CD14-positive monocyte (primary cell): Measurements from ENCODE around the gene LYZL1. TPM values are rescaled to one million over a fixed set of nuclear protein-coding genes. Genes with fewer than 3 reads are reported as not detected.

Experiments
- DNase-seq, 3 donors: peaks; one replicate each; pipeline ENCODE4 v3.0.0-alpha.2; 2011 to 2022
- H2AFZ ChIP-seq: 2 replicates; pipeline ENCODE4 v1.6.0; 2012; ENCODE audit warnings: mild to moderate bottlenecking, low read depth, low read length, inconsistent platforms; ENCODE audit not compliant: insufficient read depth, poor library complexity, severe bottlenecking
- H3K27ac ChIP-seq, 2 donors: 1 replicate in 1 of 2; 2 replicates in 1 of 2; pipeline ENCODE4 v1.5.1; 2012 to 2013; ENCODE audit warnings: low read length in 2 of 2, control low read depth in 1 of 2, inconsistent platforms in 1 of 2, low read depth in 1 of 2, mild to moderate bottlenecking in 1 of 2
- H3K27me3 ChIP-seq, 2 donors: one replicate each; pipeline versions ENCODE4 v1.6.0 to v1.6.1; 2011 to 2013; ENCODE audit warnings: low read length in 2 of 2; ENCODE audit not compliant: control insufficient read depth in 2 of 2, insufficient read depth in 2 of 2
- H3K36me3 ChIP-seq, 2 donors: replicated peaks in 1 of 2; 1 replicate in 1 of 2; 2 replicates in 1 of 2; pipeline versions ENCODE4 v1.5.1 to v1.6.1; 2012 to 2013; ENCODE audit warnings: low read length in 2 of 2, control low read depth in 1 of 2, inconsistent platforms in 1 of 2, mild to moderate bottlenecking in 1 of 2; ENCODE audit not compliant: insufficient read depth in 2 of 2, control insufficient read depth in 1 of 2
- H3K4me1 ChIP-seq, 2 donors: 1 replicate in 1 of 2; 2 replicates in 1 of 2; pipeline versions ENCODE4 v1.5.1 to v1.6.1; 2012 to 2013; ENCODE audit warnings: low read length in 2 of 2, control low read depth in 1 of 2, inconsistent platforms in 1 of 2, mild to moderate bottlenecking in 1 of 2, moderate library complexity in 1 of 2; ENCODE audit not compliant: insufficient read depth in 2 of 2, control insufficient read depth in 1 of 2
- H3K4me2 ChIP-seq: replicated peaks from 2 replicates; pipeline ENCODE3; 2012; ENCODE audit warnings: low read length, moderate library complexity, mild to moderate bottlenecking; ENCODE audit not compliant: poor library complexity, severe bottlenecking; ENCODE audit errors: extremely low read depth
- H3K4me3 ChIP-seq, 3 experiments: fragments of 200-600 bp in 1 of 3; sonication (generic) in 1 of 3; replicated peaks in 1 of 3; 1 replicate in 2 of 3; 2 replicates in 1 of 3; pipeline ENCODE4 v1.5.1; 2011 to 2013; ENCODE audit warnings: low read length in 3 of 3, mild to moderate bottlenecking in 3 of 3, control low read depth in 2 of 3, low read depth in 2 of 3, inconsistent platforms in 1 of 3, moderate library complexity in 1 of 3
- H3K79me2 ChIP-seq: 2 replicates; pipeline ENCODE4 v1.6.0; 2012; ENCODE audit warnings: mild to moderate bottlenecking, control low read depth, inconsistent platforms, low read length, moderate library complexity; ENCODE audit not compliant: insufficient read depth
- H3K9ac ChIP-seq: 2 replicates; pipeline ENCODE4 v1.6.0; 2017; ENCODE audit warnings: low read length, mild to moderate bottlenecking; ENCODE audit not compliant: insufficient read depth, poor library complexity, severe bottlenecking
- H3K9me3 ChIP-seq, 2 donors: replicated peaks in 1 of 2; 1 replicate in 1 of 2; 2 replicates in 1 of 2; pipeline versions ENCODE4 v1.5.1 to v1.6.1; 2012 to 2013; ENCODE audit warnings: low read length in 2 of 2, control low read depth in 1 of 2; ENCODE audit not compliant: control insufficient read depth in 1 of 2, insufficient read depth in 1 of 2
- H4K20me1 ChIP-seq: 2 replicates; pipeline ENCODE4 v1.6.0; 2012; ENCODE audit warnings: mild to moderate bottlenecking, low read length, control low read depth, moderate library complexity; ENCODE audit not compliant: insufficient read depth
- H3K27ac Mint-ChIP-seq, 7 donors: one replicate each; pipeline ENCODE4 v1.8.0; 2020; ENCODE audit warnings: mild to moderate bottlenecking in 7 of 7, mixed read lengths in 7 of 7, moderate library complexity in 6 of 7, inconsistent platforms in 2 of 7
- H3K27me3 Mint-ChIP-seq, 3 donors: one replicate each; pipeline ENCODE4 v1.8.0; 2021 to 2022; ENCODE audit warnings: low read depth in 3 of 3, mild to moderate bottlenecking in 3 of 3, mixed read lengths in 3 of 3, moderate library complexity in 3 of 3, inconsistent platforms in 1 of 3
- H3K36me3 Mint-ChIP-seq, 2 donors: one replicate each; pipeline ENCODE4 v1.8.0; 2020; ENCODE audit warnings: mixed read lengths in 2 of 2, inconsistent platforms in 1 of 2, mild to moderate bottlenecking in 1 of 2
- H3K4me1 Mint-ChIP-seq: one replicate; pipeline ENCODE4 v1.8.0; 2020; ENCODE audit warnings: mild to moderate bottlenecking, mixed read lengths
- H3K4me3 Mint-ChIP-seq, 2 donors: one replicate each; pipeline ENCODE4 v1.8.0; 2020; ENCODE audit warnings: mild to moderate bottlenecking in 2 of 2, mixed read lengths in 2 of 2, moderate library complexity in 1 of 2
- H3K9me3 Mint-ChIP-seq, 7 donors: one replicate each; pipeline ENCODE4 v1.8.0; 2020 to 2022; ENCODE audit warnings: mixed read lengths in 7 of 7, mild to moderate bottlenecking in 6 of 7, moderate library complexity in 6 of 7, inconsistent platforms in 2 of 7
- whole genome bisulfite sequencing: methylation state at CpG from one replicate; pipeline ENCODE4 v1.1.5; 2013; ENCODE audit warnings: missing lambda C conversion rate; ENCODE audit not compliant: insufficient coverage; 5-methylcytosine and 5-hydroxymethylcytosine counted together
- intact Hi-C, 2 donors: fragments of 100-400 bp; cut with micrococcal nuclease; formaldehyde crosslinking; loops; one replicate each; pipeline versions ENCODE4 v1.15.0 to v1.15.1; 2023
- polyA plus RNA-seq, 3 donors: library from polyadenylated mRNA; depleted of rRNA in 1 of 3; unstranded in 2 of 3; stranded (reverse) in 1 of 3; fragments of 300-500 nt in 2 of 3; fragments of >200 nt in 1 of 3; fragmentation: Illumina TruSeq in 2 of 3; gene quantifications; 1 replicate in 2 of 3; 2 replicates in 1 of 3; pipeline ENCODE4 v1.2.3, GENCODE V29; 2012 to 2021
- TF ChIP-seq, protein P1 (sequence below): fragments of 200-600 bp; IDR thresholded peaks from one replicate; pipeline ENCODE4 v1.8.0; 2022; ENCODE audit warnings: antibody characterized with exemption, mild to moderate bottlenecking

Gene LYZL1
- polyA plus RNA-seq, 3 donors, result not detected

DNA sequence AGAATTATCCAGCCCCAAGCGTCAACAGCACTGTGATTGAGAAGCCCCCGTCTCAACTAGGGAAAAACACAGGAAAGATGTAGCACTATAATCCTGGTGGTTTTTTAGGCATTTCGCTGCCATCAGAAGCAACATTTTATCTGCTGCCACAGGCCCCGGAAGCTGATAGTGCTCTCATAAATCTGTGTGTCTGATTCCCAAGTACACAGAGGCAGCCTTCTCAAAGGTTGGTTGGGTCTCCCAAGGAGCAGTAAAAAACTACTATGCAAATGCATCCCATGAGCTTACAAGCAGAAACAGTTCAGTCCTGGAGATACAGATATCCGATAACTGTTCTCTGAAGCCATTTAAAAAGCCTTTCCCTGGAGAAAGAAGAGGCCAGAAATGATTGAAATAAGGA is 45.8 kb upstream of the LYZL1 start:
- Histone ChIP-seq H3K79me2 (no peaks in the 10 kb centered on the region), H3K27me3 (no peaks in the 10 kb centered on the region), H4K20me1 (no peaks in the 10 kb centered on the region), H2AFZ (no peak overlapping the region), H3K27ac (no peak overlapping the region), H3K4me2 (no peak overlapping the region), H3K4me1 (no peaks in the 10 kb centered on the region), H3K36me3 (no peaks in the 10 kb centered on the region), H3K4me3 (no peak overlapping the region), H3K9ac (no peak overlapping the region), H3K9me3 (no peaks in the 10 kb centered on the region)
- no peak for DNase-seq
- H3K27ac Mint-ChIP-seq, result no peak overlapping the region
- peaks cover 16% of the 10 kb centered on the region for H3K4me1 Mint-ChIP-seq
- TF ChIP-seq, protein P1, sequence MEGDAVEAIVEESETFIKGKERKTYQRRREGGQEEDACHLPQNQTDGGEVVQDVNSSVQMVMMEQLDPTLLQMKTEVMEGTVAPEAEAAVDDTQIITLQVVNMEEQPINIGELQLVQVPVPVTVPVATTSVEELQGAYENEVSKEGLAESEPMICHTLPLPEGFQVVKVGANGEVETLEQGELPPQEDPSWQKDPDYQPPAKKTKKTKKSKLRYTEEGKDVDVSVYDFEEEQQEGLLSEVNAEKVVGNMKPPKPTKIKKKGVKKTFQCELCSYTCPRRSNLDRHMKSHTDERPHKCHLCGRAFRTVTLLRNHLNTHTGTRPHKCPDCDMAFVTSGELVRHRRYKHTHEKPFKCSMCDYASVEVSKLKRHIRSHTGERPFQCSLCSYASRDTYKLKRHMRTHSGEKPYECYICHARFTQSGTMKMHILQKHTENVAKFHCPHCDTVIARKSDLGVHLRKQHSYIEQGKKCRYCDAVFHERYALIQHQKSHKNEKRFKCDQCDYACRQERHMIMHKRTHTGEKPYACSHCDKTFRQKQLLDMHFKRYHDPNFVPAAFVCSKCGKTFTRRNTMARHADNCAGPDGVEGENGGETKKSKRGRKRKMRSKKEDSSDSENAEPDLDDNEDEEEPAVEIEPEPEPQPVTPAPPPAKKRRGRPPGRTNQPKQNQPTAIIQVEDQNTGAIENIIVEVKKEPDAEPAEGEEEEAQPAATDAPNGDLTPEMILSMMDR, result no peak
- peaks cover 3 to 6% (median 4%) of the 10 kb centered on the region in 3 donors for H3K27me3 Mint-ChIP-seq
- intact Hi-C loops, result no loop called here
- H3K4me3 Mint-ChIP-seq, result no peak overlapping the region
- H3K36me3 Mint-ChIP-seq, result no peaks in the 10 kb centered on the region
- H3K9me3 Mint-ChIP-seq, result peaks cover 0 to 6% (median 1%) of the 10 kb centered on the region in 7 donors
- WGBS, result 95% methylated on average over 4 of the region's 5 CpGs

DNA sequence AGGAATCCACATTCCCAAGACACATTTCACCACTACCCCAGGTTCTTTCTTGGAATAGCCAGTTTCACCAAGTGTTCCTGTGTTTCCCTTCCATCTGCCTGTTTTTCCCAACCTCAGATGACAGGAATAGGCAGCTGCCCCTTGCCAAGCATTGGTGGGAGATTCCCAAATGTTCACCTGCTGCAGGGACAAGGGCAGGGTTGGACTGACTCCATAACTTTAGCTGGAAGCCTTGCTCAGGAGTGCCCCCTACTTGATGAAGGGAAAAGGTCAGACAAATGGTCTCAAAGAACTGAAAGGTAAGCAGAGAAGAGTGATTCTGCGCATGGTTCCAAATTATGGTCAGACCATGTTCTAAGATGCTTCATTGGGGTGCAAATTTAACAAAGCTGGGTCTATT is 45.1 kb upstream of the LYZL1 start:
- no peak for DNase-seq
- H3K27me3 ChIP-seq, result no peaks in the 10 kb centered on the region
- no CpG with 5 or more reads among the region's 1 CpG for WGBS
- Mint-ChIP-seq H3K27me3 (peaks cover 4 to 9% (median 6%) of the 10 kb centered on the region in 3 donors), H3K27ac (no peak overlapping the region), H3K9me3 (peaks cover 0 to 6% (median 1%) of the 10 kb centered on the region in 7 donors), H3K36me3 (no peaks in the 10 kb centered on the region), H3K4me1 (peaks cover 16% of the 10 kb centered on the region), H3K4me3 (no peak overlapping the region)
- TF ChIP-seq, protein P1, result no peak
- no peaks in the 10 kb centered on the region for H3K36me3 ChIP-seq
- H3K4me2 ChIP-seq, result no peak overlapping the region
- no peaks in the 10 kb centered on the region for H3K79me2 ChIP-seq
- no peak overlapping the region for H2AFZ ChIP-seq
- H3K9ac ChIP-seq, result no peak overlapping the region
- no peaks in the 10 kb centered on the region for H3K4me1 ChIP-seq
- no peaks in the 10 kb centered on the region for H4K20me1 ChIP-seq
- H3K9me3 ChIP-seq, result no peaks in the 10 kb centered on the region
- intact Hi-C loops, result no loop called here
- H3K4me3 ChIP-seq, result no peak overlapping the region
- no peak overlapping the region for H3K27ac ChIP-seq
